Endothelial cell (in vitro differentiated cells): Measurements from ENCODE around the gene LIN54. TPM values are rescaled to one million over a fixed set of nuclear protein-coding genes. Genes with fewer than 3 reads are reported as not detected.
"Not testable (repeated sequence)": the region's sequence is repeated elsewhere in the genome, so short reads cannot be mapped to it uniquely, and the experiment has no call there.

ENCODE experiments used
- DNase-seq: peaks from one replicate; pipeline ENCODE4 v3.0.0; 2021; ENCODE audit warnings: low spot score
- H3K27ac Mint-ChIP-seq: one replicate; pipeline ENCODE4 v1.8.0; 2021; ENCODE audit warnings: mixed read lengths, inconsistent platforms; ENCODE audit not compliant: unreplicated experiment
- H3K27me3 Mint-ChIP-seq: one replicate; pipeline ENCODE4 v1.8.0; 2021; ENCODE audit warnings: mild to moderate bottlenecking, moderate library complexity, mixed read lengths, inconsistent platforms; ENCODE audit not compliant: unreplicated experiment
- H3K36me3 Mint-ChIP-seq: one replicate; pipeline ENCODE4 v1.8.0; 2021; ENCODE audit warnings: mild to moderate bottlenecking, low read depth, mixed read lengths, inconsistent platforms; ENCODE audit not compliant: unreplicated experiment
- H3K4me1 Mint-ChIP-seq: one replicate; pipeline ENCODE4 v1.8.0; 2021; ENCODE audit warnings: mild to moderate bottlenecking, mixed read lengths, inconsistent platforms; ENCODE audit not compliant: unreplicated experiment
- H3K4me3 Mint-ChIP-seq: one replicate; pipeline ENCODE4 v1.8.0; 2021; ENCODE audit warnings: mild to moderate bottlenecking, mixed read lengths, inconsistent platforms; ENCODE audit not compliant: unreplicated experiment
- H3K9me3 Mint-ChIP-seq: one replicate; pipeline ENCODE4 v1.8.0; 2021; ENCODE audit warnings: mixed read lengths, inconsistent platforms; ENCODE audit not compliant: unreplicated experiment
- total RNA-seq: library from RNA; stranded (reverse); fragmentation: NEBNext Ultra II Directional; extraction: Animal tissue kit (Norgen Biotek cat#: 25700); gene quantifications from one replicate; pipeline ENCODE4 v1.2.1, GENCODE V29; 2021; ENCODE audit not compliant: unreplicated experiment
- TF ChIP-seq, protein P1 (sequence below): fragments of 200-600 bp; sonication (generic); IDR thresholded peaks from one replicate; pipeline ENCODE4 v1.5.0; 2021; ENCODE audit warnings: antibody characterized with exemption; ENCODE audit not compliant: unreplicated experiment

LIN54 gene
- total RNA-seq, 1 donor from 2014 or later: 10.9 TPM

DNA sequence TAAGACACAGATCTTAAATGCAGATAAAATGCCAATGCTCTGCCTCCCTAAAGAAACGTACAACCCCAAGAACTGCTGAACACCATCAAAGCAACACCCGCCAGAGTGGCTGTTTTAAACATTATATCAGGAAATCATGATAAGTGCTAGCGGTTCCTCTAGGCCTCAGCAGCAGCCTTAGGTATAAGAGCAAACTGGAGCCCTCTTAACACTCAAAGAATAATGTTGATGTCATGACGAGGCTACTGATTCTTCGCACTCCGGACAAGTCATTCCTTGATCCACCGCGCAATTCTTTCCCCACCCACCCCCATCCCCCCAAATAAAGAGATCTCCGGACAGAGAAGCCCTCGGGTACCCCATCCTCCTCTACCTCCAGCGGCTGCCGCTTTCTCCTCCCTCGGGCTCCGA, 507 bp downstream of the LIN54 start:
- H3K4me3 Mint-ChIP-seq: peak overlapping the region; percentile 98
- TF ChIP-seq, protein P1, sequence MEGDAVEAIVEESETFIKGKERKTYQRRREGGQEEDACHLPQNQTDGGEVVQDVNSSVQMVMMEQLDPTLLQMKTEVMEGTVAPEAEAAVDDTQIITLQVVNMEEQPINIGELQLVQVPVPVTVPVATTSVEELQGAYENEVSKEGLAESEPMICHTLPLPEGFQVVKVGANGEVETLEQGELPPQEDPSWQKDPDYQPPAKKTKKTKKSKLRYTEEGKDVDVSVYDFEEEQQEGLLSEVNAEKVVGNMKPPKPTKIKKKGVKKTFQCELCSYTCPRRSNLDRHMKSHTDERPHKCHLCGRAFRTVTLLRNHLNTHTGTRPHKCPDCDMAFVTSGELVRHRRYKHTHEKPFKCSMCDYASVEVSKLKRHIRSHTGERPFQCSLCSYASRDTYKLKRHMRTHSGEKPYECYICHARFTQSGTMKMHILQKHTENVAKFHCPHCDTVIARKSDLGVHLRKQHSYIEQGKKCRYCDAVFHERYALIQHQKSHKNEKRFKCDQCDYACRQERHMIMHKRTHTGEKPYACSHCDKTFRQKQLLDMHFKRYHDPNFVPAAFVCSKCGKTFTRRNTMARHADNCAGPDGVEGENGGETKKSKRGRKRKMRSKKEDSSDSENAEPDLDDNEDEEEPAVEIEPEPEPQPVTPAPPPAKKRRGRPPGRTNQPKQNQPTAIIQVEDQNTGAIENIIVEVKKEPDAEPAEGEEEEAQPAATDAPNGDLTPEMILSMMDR: no peak
- no peak for DNase-seq
- peaks cover 5% of the 10 kb centered on the region for H3K36me3 Mint-ChIP-seq
- no peaks in the 10 kb centered on the region for H3K9me3 Mint-ChIP-seq
- peaks cover 29% of the 10 kb centered on the region for H3K4me1 Mint-ChIP-seq
- H3K27me3 Mint-ChIP-seq: peaks cover 11% of the 10 kb centered on the region
- peak overlapping the region; percentile 92 for H3K27ac Mint-ChIP-seq

DNA sequence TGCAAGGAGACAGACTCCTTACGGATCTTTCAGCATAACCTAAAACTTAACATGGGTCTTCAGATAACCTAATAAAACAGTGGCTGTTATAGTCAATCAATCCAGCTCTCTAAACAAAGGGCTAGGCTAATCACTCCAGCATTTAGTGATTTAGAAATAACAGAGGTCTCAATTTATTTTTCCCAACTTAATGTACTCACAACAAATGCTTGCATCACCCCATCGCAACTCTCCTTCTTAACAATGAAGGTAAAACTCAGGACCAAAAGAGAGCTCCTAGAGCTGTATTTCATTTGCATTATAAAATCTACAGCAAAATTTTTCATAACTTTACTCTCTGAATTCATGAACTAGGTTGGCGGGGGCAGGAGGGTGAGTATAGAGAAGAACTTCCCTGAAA, 1.1 kb downstream of the LIN54 start:
- Mint-ChIP-seq H3K4me1 (peaks cover 29% of the 10 kb centered on the region), H3K27ac (peak overlapping the region; percentile 92), H3K27me3 (peaks cover 9% of the 10 kb centered on the region), H3K9me3 (no peaks in the 10 kb centered on the region), H3K36me3 (peaks cover 5% of the 10 kb centered on the region), H3K4me3 (peak overlapping the region; percentile 98)
- no peak for DNase-seq
- TF ChIP-seq, protein P1: no peak

DNA sequence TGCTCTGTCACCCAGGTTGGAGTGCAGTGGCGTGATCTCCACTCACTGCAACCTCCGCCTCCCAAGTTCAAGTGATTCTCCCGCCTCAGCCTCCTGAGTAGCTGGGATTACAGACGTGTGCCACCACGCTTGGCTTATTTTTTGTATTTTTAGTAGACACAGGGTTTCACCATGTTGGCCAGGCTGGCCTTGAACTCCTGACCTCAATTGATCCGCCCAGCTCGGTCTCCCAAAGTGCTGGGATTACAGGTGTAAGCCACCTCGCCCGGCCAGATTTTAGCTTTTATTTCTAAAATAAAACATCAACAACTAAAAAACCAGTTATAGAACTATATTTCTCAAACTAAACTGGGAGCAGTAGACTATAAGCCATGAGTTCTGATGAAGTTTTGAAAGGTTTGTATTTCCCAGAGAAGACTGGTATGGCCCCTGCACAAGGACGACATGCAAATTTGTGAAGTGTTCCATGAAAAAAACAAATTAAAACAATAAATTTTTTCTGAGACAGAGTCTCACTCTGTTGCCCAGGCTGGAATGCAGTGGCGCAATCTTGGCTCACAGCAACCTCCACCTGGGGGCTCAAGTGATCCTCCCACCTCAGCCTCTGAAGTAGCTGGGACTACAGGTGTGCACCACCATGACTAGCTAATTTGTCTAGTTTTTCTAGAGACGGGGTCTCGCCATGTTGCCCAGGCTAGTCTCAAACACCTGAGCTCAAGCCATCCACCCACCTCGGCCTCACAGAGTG, 7.4 kb downstream of the LIN54 start:
- not testable (repeated sequence) for H3K36me3 Mint-ChIP-seq, H3K4me1 Mint-ChIP-seq, H3K9me3 Mint-ChIP-seq, H3K4me3 Mint-ChIP-seq, DNase-seq, H3K27me3 Mint-ChIP-seq, H3K27ac Mint-ChIP-seq

DNA sequence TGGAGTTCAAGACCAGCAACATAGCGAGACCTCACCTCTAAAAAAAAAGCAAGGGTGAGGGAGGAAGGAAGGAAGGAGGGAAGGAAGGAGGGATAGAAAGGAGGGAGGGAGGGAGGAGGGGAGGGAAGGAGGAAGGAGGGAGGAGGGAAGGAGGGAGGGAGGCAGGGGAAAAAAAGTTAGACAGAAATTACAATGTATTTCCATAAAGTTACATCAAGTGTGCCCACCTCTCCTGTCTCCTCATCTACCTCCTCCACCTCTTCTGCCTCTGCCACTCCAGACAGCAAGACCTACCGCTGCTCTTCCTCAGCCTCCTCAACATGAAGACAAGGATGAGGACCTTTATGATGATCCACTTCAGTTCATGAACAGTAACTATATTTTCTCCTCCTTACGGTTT, 8.3 kb downstream of the LIN54 start:
- Mint-ChIP-seq H3K4me3 (no peak overlapping the region), H3K9me3 (no peaks in the 10 kb centered on the region), H3K27me3 (no peaks in the 10 kb centered on the region), H3K4me1 (peaks cover 6% of the 10 kb centered on the region), H3K36me3 (peaks cover 7% of the 10 kb centered on the region), H3K27ac (no peak overlapping the region)
- TF ChIP-seq, protein P1: no peak
- DNase-seq: no peak

DNA sequence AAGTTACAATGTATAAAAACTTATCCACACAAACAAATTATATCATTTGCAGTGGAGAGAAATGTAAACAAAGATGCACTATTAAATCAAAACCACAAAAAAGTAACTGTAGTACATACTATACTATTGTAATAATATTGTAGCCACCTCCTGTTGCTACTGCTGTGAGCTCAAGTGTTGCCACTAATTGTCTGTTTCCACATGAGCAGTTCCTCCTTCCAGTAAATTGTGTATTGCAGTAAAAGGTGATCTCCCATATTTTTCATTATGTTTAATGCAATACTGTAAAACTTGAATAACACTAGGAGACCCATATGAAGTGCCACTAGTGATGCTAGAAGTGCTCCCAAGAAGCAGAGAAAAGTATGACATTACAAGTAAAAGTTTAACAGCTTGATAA, 11.7 kb downstream of the LIN54 start:
- Mint-ChIP-seq H3K4me1 (peaks cover 6% of the 10 kb centered on the region), H3K27me3 (no peaks in the 10 kb centered on the region), H3K4me3 (no peak overlapping the region), H3K27ac (no peak overlapping the region), H3K9me3 (no peaks in the 10 kb centered on the region), H3K36me3 (peaks cover 7% of the 10 kb centered on the region)
- TF ChIP-seq, protein P1: no peak
- no peak for DNase-seq
